NT2/D1 (cell line): ENCODE results near the gene PIMREG.

Experiments
- SUZ12 ChIP-seq: IDR thresholded peaks from 2 replicates; pipeline ENCODE4 v1.6.1; 2011; ENCODE audit not compliant: insufficient read length, insufficient read depth; ENCODE audit errors: extremely low read depth
- YY1 ChIP-seq: IDR thresholded peaks from 2 replicates; pipeline ENCODE4 v1.6.1; 2011; ENCODE audit not compliant: insufficient read length, insufficient read depth
- ZNF274 ChIP-seq: IDR thresholded peaks from 2 replicates; pipeline ENCODE4 v1.6.1; 2011; ENCODE audit warnings: mild to moderate bottlenecking, low read depth, low read length

DNA sequence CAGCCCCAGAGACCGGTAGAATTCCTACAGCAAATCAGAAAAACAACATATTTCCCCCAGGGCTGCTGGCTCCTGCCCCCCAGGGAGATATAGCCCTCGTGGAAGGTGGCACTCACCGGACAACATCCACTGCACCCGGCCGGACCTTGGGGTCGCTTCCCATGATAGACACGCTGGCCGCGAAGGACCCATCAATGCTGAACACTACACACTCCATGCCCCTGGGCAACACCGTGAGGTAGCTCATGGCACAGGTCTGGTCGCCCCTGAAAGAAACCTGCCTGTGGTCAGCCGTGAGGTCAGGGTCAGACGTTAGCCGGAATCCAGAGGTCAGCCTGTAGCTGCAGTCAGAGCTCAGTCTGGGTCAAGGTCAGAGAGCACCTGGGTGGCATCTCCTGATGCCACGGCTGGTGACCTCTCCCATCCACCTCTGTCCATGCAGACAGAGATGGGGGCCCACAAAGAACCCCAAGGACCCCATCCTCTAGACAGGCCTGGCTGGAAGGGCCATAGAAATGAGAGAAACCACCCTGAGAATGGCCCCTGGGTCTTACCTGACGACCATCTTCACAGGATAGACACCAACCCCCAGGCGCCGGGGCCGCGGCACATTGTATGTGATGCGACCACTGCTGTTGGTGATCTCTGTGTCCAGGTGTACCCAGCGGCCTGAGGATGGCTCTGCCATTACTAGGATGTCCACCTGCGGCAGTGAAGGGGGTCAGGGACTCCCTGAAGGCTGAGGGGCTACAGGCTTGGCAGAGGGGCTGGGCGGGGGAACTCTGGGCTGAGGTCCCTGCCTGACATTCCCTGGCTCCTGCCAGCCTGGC is 19.6 kb downstream of the PIMREG start:
- TF ChIP-seq SUZ12 = no peak
- no peak for TF ChIP-seq ZNF274
- TF ChIP-seq YY1 = no peak
